ENCODE data around the gene NFIX. TPM values are rescaled to one million over a fixed set of nuclear protein-coding genes. Genes with fewer than 3 reads are reported as not detected.
A peak's percentile ranks its signal among the peaks of the same experiment; 100 is the strongest.

NFIX gene
- total and polyA plus RNA-seq, 2 of the 13 experiments (the other 11 are each of a cell fraction or from before 2014, with no cell fraction given): 3.4 to 5.4 TPM

- TF ChIP-seq CERS6 (CRISPR knock-in tag; IDR thresholded peaks at IDR 0.05) (no peak), KDM6A (CRISPR knock-in tag; IDR thresholded peaks at IDR 0.05; ENCODE audit: low read depth) (no peak), ZC3H13 (CRISPR knock-in tag; IDR thresholded peaks at IDR 0.05) (no peak), CEBPB (IDR thresholded peaks at IDR 0.05; ENCODE audit: borderline replicate concordance, low read depth, low read length) (no peak)
Measured at GRCh38 chr19:13110099-13110610, 114.9 kb downstream of the NFIX start (continued).

GRCh38 chr19:13112555-13112954, 117.3 kb downstream of the NFIX start:
- H3K27ac ChIP-seq (ENCODE audit: extremely low read length, insufficient read depth, low read length): no peak overlapping the region

GRCh38 chr19:13115936-13116281, 120.6 kb downstream of the NFIX start:
- no peak for DNase-seq (ENCODE audit: low spot score)
- H3K27me3 ChIP-seq (ENCODE audit: control insufficient read depth in 1 of 2, insufficient read depth in 2 of 2, low read length in 2 of 2): no peaks in the 10 kb centered on the region; a peak in 1 of 5 replicates
- POLR2A ChIA-PET: interaction anchor here (1.2 to 2.7 kb wide), 2 partner anchors 40 to 47 kb away, joined by 3 to 17 read pairs; no protein-coding TSS in a partner anchor
- CTCF ChIA-PET (ENCODE audit: low intra/inter-chr PET ratio, low total read pairs): no interaction called here
- TF ChIP-seq ETV5 (CRISPR knock-in tag; IDR thresholded peaks at IDR 0.05; ENCODE audit: borderline replicate concordance) (no peak), GTF2F1 (IDR thresholded peaks at IDR 0.05; ENCODE audit: low read length) (no peak), ZNF672 (CRISPR knock-in tag; IDR thresholded peaks at IDR 0.05) (no peak), FOXO4 (CRISPR knock-in tag; conservative IDR thresholded peaks at IDR 0.05) (0 out of 2 replicates have a peak, but pooled peaks have one; percentile 38), ZNF605 (CRISPR knock-in tag; IDR thresholded peaks at IDR 0.05) (0 out of 2 replicates have a peak, but pooled peaks have one; percentile 20)
- BruUV-seq (replicated peaks): no TSS peak
- H4K20me1 ChIP-seq (ENCODE audit: insufficient read depth, low read length): peaks cover 17% of the 10 kb centered on the region
- no peaks in the 10 kb centered on the region for H3K9me3 ChIP-seq (ENCODE audit: low read length)
- peaks cover 2 to 19% of the 10 kb centered on the region in 2 experiments; a peak in 3 of 5 replicates for H3K36me3 ChIP-seq (replicated peaks in 1 of 2; ENCODE audit: control insufficient read depth in 1 of 2, insufficient read depth in 2 of 2, low read length in 2 of 2)
- no peak for FAIRE-seq
- intact Hi-C loops (cut with micrococcal nuclease; ENCODE audit: unreplicated experiment): loop anchor here (5.0 kb wide), 1 partner anchor 36 kb away; the partner anchor contains the start of genes IER2 and STX10
- in situ Hi-C loops (cut with HindIII; ENCODE audit: extremely low pct_ligation_motif_present, low pct_unique_long_range_greater_than_20kb): loop anchor here (5.0 kb wide), 1 partner anchor 36 kb away; the partner anchor contains the start of genes IER2 and STX10
- H3K79me2 ChIP-seq (ENCODE audit: insufficient read depth, low read length): peaks cover 42% of the 10 kb centered on the region
- peak overlapping the region; percentile 89 for H3K9ac ChIP-seq (ENCODE audit: insufficient read depth, low read depth, low read length)
- peak overlapping the region; percentile 95 for H3K4me2 ChIP-seq (ENCODE audit: low read depth, low read length)
- peaks cover 32% of the 10 kb centered on the region for H3K4me1 ChIP-seq (ENCODE audit: insufficient read depth, low read length)
- H3K27ac ChIP-seq (ENCODE audit: extremely low read length, insufficient read depth, low read length): peak overlapping the region; percentile 83
- peak overlapping the region; percentile 94 to 96 (median 95) for H3K4me3 ChIP-seq (replicated peaks in 1 of 3; ENCODE audit: insufficient read depth in 1 of 3, low read depth in 2 of 3, low read length in 3 of 3)
- H2AFZ ChIP-seq (ENCODE audit: low read length): no peak overlapping the region
- WGBS (ENCODE audit: low lambda C conversion rate): 0% methylated on average over 2 of the region's 18 CpGs
- peak; percentile 6; the same call in 2 of the 3 replicates for ATAC-seq

More at GRCh38 chr19:13112555-13112954, 117.3 kb downstream of the NFIX start:
- Histone ChIP-seq H3K4me2 (ENCODE audit: low read depth, low read length) (no peak overlapping the region), H3K36me3 (replicated peaks in 1 of 2; ENCODE audit: control insufficient read depth in 1 of 2, insufficient read depth in 2 of 2, low read length in 2 of 2) (peaks cover 10 to 18% of the 10 kb centered on the region in 2 experiments; a peak in 4 of 5 replicates), H2AFZ (ENCODE audit: low read length) (no peak overlapping the region), H3K4me1 (ENCODE audit: insufficient read depth, low read length) (peaks cover 11% of the 10 kb centered on the region), H3K9me3 (ENCODE audit: low read length) (no peaks in the 10 kb centered on the region), H3K79me2 (ENCODE audit: insufficient read depth, low read length) (peaks cover 16% of the 10 kb centered on the region), H3K27me3 (ENCODE audit: control insufficient read depth in 1 of 2, insufficient read depth in 2 of 2, low read length in 2 of 2) (no peaks in the 10 kb centered on the region; a peak in 1 of 5 replicates), H3K9ac (ENCODE audit: insufficient read depth, low read depth, low read length) (no peak overlapping the region), H3K4me3 (replicated peaks in 1 of 3; ENCODE audit: insufficient read depth in 1 of 3, low read depth in 2 of 3, low read length in 3 of 3) (no peak overlapping the region), H4K20me1 (ENCODE audit: insufficient read depth, low read length) (no peaks in the 10 kb centered on the region)
- in situ Hi-C loops (cut with HindIII; ENCODE audit: extremely low pct_ligation_motif_present, low pct_unique_long_range_greater_than_20kb) (no loop called here), intact Hi-C loops (cut with micrococcal nuclease; ENCODE audit: unreplicated experiment) (no loop called here)
- TF ChIP-seq ZNF747 (CRISPR knock-in tag; IDR thresholded peaks at IDR 0.05; ENCODE audit: borderline replicate concordance): no peak
- TF ChIP-seq AGO2 (optimal IDR thresholded peaks at IDR 0.05; ENCODE audit: low read depth, low read length): peak; percentile 29
- WGBS (ENCODE audit: low lambda C conversion rate): 98% methylated on average over 8 of the region's 10 CpGs
- no peak for DNase-seq (ENCODE audit: low spot score)
- BruUV-seq (replicated peaks): no TSS peak
- CTCF ChIA-PET (ENCODE audit: low intra/inter-chr PET ratio, low total read pairs): no interaction called here
- no peak for ATAC-seq
- POLR2A ChIA-PET: no interaction called here
- FAIRE-seq: no peak
